GM12878 (cell line): Measurements from ENCODE around the gene CFAP92. TPM values are rescaled to one million over a fixed set of nuclear protein-coding genes. Genes with fewer than 3 reads are reported as not detected.

Source experiments
- ATAC-seq: fragments of 200-7000 bp; cut with Tn5 transposase; 3 replicates; pipeline ENCODE4 v1.9.1; 2020; ENCODE audit warnings: mild to moderate bottlenecking, moderate library complexity
- BruUV-seq: library from RNA; stranded (reverse); fragments of 400-500 nt; replicated peaks from 2 replicates; lab custom pipeline; 2021; lab: Mats Ljungman, UMichigan
- CTCF ChIA-PET: fragments of 300-600 bp; sonication (Branson Sonifier 250); formaldehyde crosslinking; extraction: SDS; loops from one replicate; lab custom pipeline; 2021; ENCODE audit warnings: inconsistent platforms; lab: Yijun Ruan, JAX
- POLR2A ChIA-PET: fragments of 350-600 bp; formaldehyde crosslinking; extraction: SDS; loops from one replicate; lab custom pipeline; 2021; ENCODE audit warnings: inconsistent platforms; lab: Charles Lee
- RAD21 ChIA-PET: fragments of 300-600 bp; sonication (Branson Sonifier 250); formaldehyde crosslinking; loops from one replicate; lab custom pipeline; 2023; ENCODE audit warnings: antibody characterized with exemption; ENCODE audit not compliant: unreplicated experiment; lab: Charles Lee
- SMC1A ChIA-PET: fragments of 300-600 bp; sonication (Branson Sonifier 250); formaldehyde crosslinking; loops from one replicate; lab custom pipeline; 2023; ENCODE audit not compliant: unreplicated experiment, uncharacterized antibody; lab: Charles Lee
- DNase-seq: peaks from one replicate; pipeline ENCODE4 v3.0.0-alpha.2; 2011; ENCODE audit warnings: low read depth, low spot score
- FAIRE-seq: peaks from 3 replicates; lab custom pipeline; 2011; peaks lifted over from hg19 to GRCh38; lab: Jason Lieb, UNC
- H2AFZ ChIP-seq: 2 replicates; pipeline ENCODE4 v1.6.0; 2011; ENCODE audit warnings: low read depth, low read length, control low read depth; ENCODE audit not compliant: control insufficient read depth
- H3K27ac ChIP-seq: 2 replicates; pipeline ENCODE4 v1.5.1; 2011; ENCODE audit warnings: control low read depth; ENCODE audit not compliant: control insufficient read depth, insufficient read depth
- H3K27me3 ChIP-seq, 2 experiments: replicated peaks in 1 of 2; 2 replicates each; pipeline versions ENCODE4 v1.6.0 to v1.6.1; 2011; ENCODE audit warnings: low read length in 1 of 2; ENCODE audit not compliant: control insufficient read depth in 2 of 2, insufficient read depth in 2 of 2
- H3K36me3 ChIP-seq, 2 experiments: 2 replicates each; pipeline ENCODE4 v1.5.1; 2011; ENCODE audit warnings: low read length in 1 of 2; ENCODE audit not compliant: control insufficient read depth in 2 of 2, insufficient read depth in 2 of 2
- H3K4me1 ChIP-seq: 2 replicates; pipeline ENCODE4 v1.6.1; 2011; ENCODE audit warnings: mild to moderate bottlenecking, low read length, moderate library complexity, mixed read lengths; ENCODE audit not compliant: control insufficient read depth, insufficient read depth
- H3K4me2 ChIP-seq: 2 replicates; pipeline ENCODE4 v1.6.0; 2011; ENCODE audit warnings: control low read depth; ENCODE audit not compliant: control insufficient read depth, insufficient read depth
- H3K4me3 ChIP-seq: fragments of 200-600 bp; sonication (generic); 2 replicates; pipeline ENCODE4 v1.5.1; 2016
- H3K79me2 ChIP-seq: 2 replicates; pipeline ENCODE4 v1.6.0; 2011; ENCODE audit warnings: low read length; ENCODE audit not compliant: control insufficient read depth, insufficient read depth
- H3K9ac ChIP-seq: 2 replicates; pipeline ENCODE4 v1.8.0; 2011; ENCODE audit warnings: low read length, control low read depth, mixed read lengths; ENCODE audit not compliant: control insufficient read depth, insufficient read depth
- H3K9me3 ChIP-seq: replicated peaks from 3 replicates; pipeline ENCODE4 v1.5.1; 2011; ENCODE audit warnings: mild to moderate bottlenecking, low read length; ENCODE audit not compliant: control insufficient read depth, insufficient read depth
- H4K20me1 ChIP-seq: 2 replicates; pipeline ENCODE4 v1.6.0; 2011; ENCODE audit not compliant: control insufficient read depth, insufficient read depth
- BCL11A ChIP-seq: IDR thresholded peaks from 2 replicates; pipeline ENCODE4 v1.6.1; 2011; ENCODE audit warnings: low read depth, low read length
- BRCA1 ChIP-seq: IDR thresholded peaks from 2 replicates; pipeline ENCODE4 v1.6.1; 2011; ENCODE audit warnings: low read depth, low read length, improper control_type of control experiment
- CHD4 ChIP-seq: fragments of 200-600 bp; sonication (generic); IDR thresholded peaks from 2 replicates; pipeline ENCODE4 v1.6.1; 2016; ENCODE audit warnings: mild to moderate bottlenecking
- CREB1 ChIP-seq: IDR thresholded peaks from 2 replicates; pipeline ENCODE4 v1.6.1; 2012; ENCODE audit warnings: low read depth, mild to moderate bottlenecking, inconsistent platforms
- E2F8 ChIP-seq: fragments of 450-650 bp; IDR thresholded peaks from 2 replicates; pipeline ENCODE4 v1.6.1; 2018; ENCODE audit warnings: mild to moderate bottlenecking, low read depth, moderate library complexity; ENCODE audit not compliant: partially characterized antibody
- EP300 ChIP-seq, 2 experiments: fragments of 150-350 bp in 1 of 2; IDR thresholded peaks; 2 replicates each; pipeline ENCODE4 v1.6.1; 2011 to 2012; ENCODE audit warnings: low read depth in 2 of 2, low read length in 2 of 2, borderline replicate concordance in 1 of 2, improper control_type of control experiment in 1 of 2, inconsistent platforms in 1 of 2; ENCODE audit not compliant: control insufficient read depth in 1 of 2
- KLF5 ChIP-seq: fragments of 450-650 bp; IDR thresholded peaks from 2 replicates; pipeline ENCODE4 v1.6.1; 2014; ENCODE audit warnings: mild to moderate bottlenecking; ENCODE audit not compliant: partially characterized antibody
- NFYB ChIP-seq: IDR thresholded peaks from 2 replicates; pipeline ENCODE4 v1.6.1; 2011; ENCODE audit warnings: low read depth, mild to moderate bottlenecking, low read length, improper control_type of control experiment, moderate library complexity; ENCODE audit not compliant: insufficient read depth
- NR2C1 ChIP-seq: fragments of 450-650 bp; IDR thresholded peaks from 2 replicates; pipeline ENCODE4 v1.6.1; 2017; ENCODE audit warnings: antibody characterized with exemption, mild to moderate bottlenecking, moderate library complexity
- NR2F1 ChIP-seq: fragments of 450-650 bp; conservative IDR thresholded peaks from 2 replicates; pipeline ENCODE4 v1.6.1; 2017; ENCODE audit warnings: mild to moderate bottlenecking
- NRF1 ChIP-seq: conservative IDR thresholded peaks from 2 replicates; pipeline ENCODE4 v1.6.1; 2011; ENCODE audit warnings: mild to moderate bottlenecking, low read depth, low read length, improper control_type of control experiment
- POLR2AphosphoS5 ChIP-seq: IDR thresholded peaks from 2 replicates; pipeline ENCODE4 v1.6.1; 2011; ENCODE audit warnings: mild to moderate bottlenecking, low read length, inconsistent platforms
- POU2F2 ChIP-seq: IDR thresholded peaks from 3 replicates; pipeline ENCODE4 v1.6.1; 2011; ENCODE audit warnings: low read depth, mild to moderate bottlenecking, low read length, borderline replicate concordance
- RFX5 ChIP-seq: IDR thresholded peaks from 2 replicates; pipeline ENCODE4 v1.6.1; 2011; ENCODE audit warnings: low read depth, low read length, improper control_type of control experiment
- SMARCA5 ChIP-seq: fragments of 450-650 bp; IDR thresholded peaks from 2 replicates; pipeline ENCODE4 v1.6.1; 2017; ENCODE audit warnings: mild to moderate bottlenecking
- TAF1 ChIP-seq: IDR thresholded peaks from 2 replicates; pipeline ENCODE4 v1.6.1; 2011; ENCODE audit warnings: mild to moderate bottlenecking, low read depth, low read length, borderline replicate concordance
- YY1 ChIP-seq: IDR thresholded peaks from 2 replicates; pipeline ENCODE4 v1.6.1; 2011; ENCODE audit warnings: low read depth, mild to moderate bottlenecking, low read length
- ZNF592 ChIP-seq: fragments of 450-650 bp; IDR thresholded peaks from 2 replicates; pipeline ENCODE4 v1.6.1; 2017; ENCODE audit warnings: mild to moderate bottlenecking, moderate library complexity
- WGBS: methylation state at CpG from one replicate; pipeline ENCODE4 v1.1.6; 2016; ENCODE audit warnings: low lambda C conversion rate; ENCODE audit not compliant: insufficient replicate concordance, insufficient coverage; ENCODE audit errors: missing lambda C conversion rate; 5-methylcytosine and 5-hydroxymethylcytosine counted together
- in situ Hi-C: fragments of 300-500 bp; cut with MboI; formaldehyde crosslinking; loops from 9 replicates; pipeline ENCODE4 v1.14.3; 2018; ENCODE audit warnings: mixed read lengths
- intact Hi-C: fragments of 100-400 bp; cut with micrococcal nuclease; formaldehyde crosslinking; loops from one replicate; pipeline ENCODE4 v1.14.2; 2022; ENCODE audit not compliant: unreplicated experiment
- polyA plus RNA-seq, 11 experiments: library from polyadenylated mRNA; depleted of rRNA in 4 of 11; unstranded in 6 of 11; stranded (reverse) in 5 of 11; fragments of >200 nt; fragmentation: Nextera tagmentation in 4 of 11; fragmentation: Illumina TruSeq in 1 of 11; extraction: Ambion mirVana in 4 of 11; extraction: Trizol in 1 of 11; gene quantifications; 1 replicate in 1 of 11; 2 replicates in 10 of 11; pipeline versions ENCODE4 v1.2.1 to v1.2.3, GENCODE V29; 2011 to 2016; ENCODE audit warnings: inconsistent platforms in 2 of 11, missing spikeins in 2 of 11, low read depth in 1 of 11
- total RNA-seq, 4 experiments: library from RNA; depleted of rRNA in 3 of 4; stranded (reverse); fragments of >200 nt in 3 of 4; fragmentation: Illumina TruSeq in 1 of 4; extraction: Trizol in 1 of 4; gene quantifications; 2 replicates each; pipeline versions ENCODE4 v1.2.1 to v1.2.3, GENCODE V29; 2013 to 2021

The CFAP92 gene
- total and polyA plus RNA-seq, 10 of the 15 experiments (the other 5 are each of a cell fraction or from before 2014, with no cell fraction given), result 0.05 to 0.52 (median 0.14) TPM; not detected in 7

DNA sequence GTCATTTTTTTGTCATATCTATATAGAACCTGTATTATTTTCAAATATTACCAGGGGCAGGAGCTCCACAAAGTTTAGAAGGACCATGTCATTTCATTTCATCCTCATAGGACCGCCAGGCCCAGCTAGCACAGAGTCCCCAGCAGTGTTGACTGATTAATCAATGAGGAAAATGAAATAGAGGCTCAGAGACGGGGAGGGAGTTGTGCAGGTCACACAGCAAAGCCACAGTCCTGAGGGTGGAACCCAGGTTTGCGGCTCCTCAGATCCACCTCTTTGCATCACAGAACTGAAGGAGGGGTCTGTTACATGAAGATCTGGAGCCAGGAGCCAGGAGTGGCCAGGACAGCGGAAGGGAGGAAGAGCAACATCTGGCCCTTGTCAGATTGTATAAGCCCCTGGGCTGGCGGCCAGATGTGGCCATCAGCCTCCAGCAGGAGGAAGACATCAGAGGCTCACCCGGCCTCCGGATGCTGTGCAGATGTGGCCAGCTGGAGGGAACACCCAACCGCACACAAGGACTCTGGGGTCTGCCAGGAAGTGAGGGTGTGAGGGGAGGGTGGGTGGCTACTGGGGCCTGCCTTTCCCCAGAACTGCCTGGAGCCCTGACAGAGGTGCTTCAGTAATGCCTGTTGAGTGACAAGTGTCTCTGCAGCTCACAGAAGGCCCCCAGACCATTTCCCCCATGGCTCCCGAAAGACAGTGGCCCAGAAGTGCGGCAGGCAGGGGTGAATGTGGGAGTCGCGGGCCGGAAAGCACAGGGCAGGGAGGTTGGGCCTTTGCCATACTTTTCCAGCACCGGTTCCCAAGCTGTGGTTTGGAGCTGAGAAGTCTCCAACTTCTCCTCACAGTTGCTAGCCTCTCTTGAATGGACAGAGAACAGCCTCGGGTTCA is 28.5 kb upstream of the CFAP92 start:
- no peaks in the 10 kb centered on the region for H3K9me3 ChIP-seq
- in situ Hi-C loops, result no loop called here
- no peaks in the 10 kb centered on the region for H4K20me1 ChIP-seq
- no peak for DNase-seq
- intact Hi-C loops, result no loop called here
- SMC1A ChIA-PET, result interaction anchor here (0.9 to 1.9 kb wide), 3 partner anchors 8 to 224 kb away, joined by 3 to 4 read pairs (median 3); no protein-coding TSS in a partner anchor
- RAD21 ChIA-PET, result no interaction called here
- FAIRE-seq, result no peak
- no peak overlapping the region for H3K4me3 ChIP-seq
- no peak overlapping the region for H3K4me2 ChIP-seq
- H3K9ac ChIP-seq, result no peak overlapping the region
- H2AFZ ChIP-seq, result no peak overlapping the region
- CTCF ChIA-PET, result interaction anchor here (0.6 to 1.6 kb wide), 3 partner anchors 52 to 389 kb away, joined by 4 to 5 read pairs (median 4); no protein-coding TSS in a partner anchor
- WGBS, result 53% methylated on average over 15 of the region's 15 CpGs
- H3K79me2 ChIP-seq, result no peaks in the 10 kb centered on the region
- BruUV-seq, result no TSS peak
- no peak overlapping the region for H3K27ac ChIP-seq
- H3K4me1 ChIP-seq, result peaks cover 8% of the 10 kb centered on the region
- H3K27me3 ChIP-seq, result peaks cover 0 to 4% of the 10 kb centered on the region in 2 experiments; a peak in 1 of 4 replicates
- no peak for ATAC-seq
- POLR2A ChIA-PET, result interaction anchor here (0.6 kb wide), 1 partner anchor 326 kb away, joined by 3 read pairs; no protein-coding TSS in a partner anchor
- H3K36me3 ChIP-seq, result no peaks in the 10 kb centered on the region
- TF ChIP-seq POLR2AphosphoS5 (no peak), NFYB (no peak), CREB1 (no peak), NR2C1 (no peak), EP300 (IDR thresholded peaks at IDR 0.05; ENCODE audit: borderline replicate concordance in 1 of 2, control insufficient read depth in 1 of 2, low read depth in 2 of 2, low read length in 2 of 2) (no peak), POU2F2 (no peak), BCL11A (no peak), ZNF592 (no peak), SMARCA5 (no peak), E2F8 (no peak), KLF5 (no peak), BRCA1 (no peak), RFX5 (no peak), NR2F1 (no peak), NRF1 (no peak), TAF1 (no peak), YY1 (no peak), CHD4 (no peak)
